HUES6 (cell line): ENCODE data around the gene KIAA1328.

Experiments used
- H3K27ac ChIP-seq: 2 replicates; pipeline ENCODE4 v1.7.0; 2013; ENCODE audit warnings: low read depth, mild to moderate bottlenecking, low read length, inconsistent platforms
- H3K27me3 ChIP-seq: 2 replicates; pipeline ENCODE4 v1.6.1; 2013; ENCODE audit warnings: low read length; ENCODE audit not compliant: control insufficient read depth, insufficient read depth
- H3K36me3 ChIP-seq: 2 replicates; pipeline ENCODE4 v1.6.1; 2013; ENCODE audit warnings: low read length; ENCODE audit not compliant: control insufficient read depth, insufficient read depth
- H3K4me1 ChIP-seq: 2 replicates; pipeline ENCODE4 v1.6.1; 2013; ENCODE audit warnings: low read length; ENCODE audit not compliant: control insufficient read depth, insufficient read depth
- H3K4me3 ChIP-seq: 2 replicates; pipeline ENCODE4 v1.5.1; 2013; ENCODE audit warnings: low read depth, low read length
- H3K9ac ChIP-seq: one replicate; pipeline ENCODE4 v1.6.1; 2013; ENCODE audit warnings: mild to moderate bottlenecking, low read length
- H3K9me3 ChIP-seq: 2 replicates; pipeline ENCODE4 v1.6.1; 2013; ENCODE audit warnings: low read depth, low read length; ENCODE audit not compliant: control insufficient read depth, insufficient read depth

The KIAA1328 gene

GRCh38 chr18:36828630-36829361 is at the start of gene KIAA1328, which contains the start of gene TPGS2:
TSS of gene KIAA1328 (plus strand) at chr18:36829127. CDS start at chr18:36829139, 12 bp downstream.
TSS of gene TPGS2 (minus strand) at chr18:36829002. CDS start at chr18:36828767, 235 bp downstream.
- Histone ChIP-seq H3K4me3 (peak within 1 kb of the TSS; percentile 95), H3K9me3 (no peaks in the 10 kb centered on the region), H3K9ac (peak within 1 kb of the TSS; percentile 90), H3K4me1 (peaks cover 6% of the 10 kb centered on the region; the same call in 1 of the 2 replicates), H3K27me3 (no peaks in the 10 kb centered on the region), H3K27ac (peak within 1 kb of the TSS; percentile 45; the same call in 1 of the 2 replicates), H3K36me3 (peaks cover 6% of the 10 kb centered on the region; the same call in 1 of the 2 replicates)

GRCh38 chr18:36780748-36781147 is 48.2 kb upstream of the KIAA1328 start:
- Histone ChIP-seq H3K9me3 (no peaks in the 10 kb centered on the region), H3K4me1 (no peaks in the 10 kb centered on the region), H3K27ac (no peak overlapping the region), H3K9ac (no peak overlapping the region), H3K4me3 (no peak overlapping the region), H3K36me3 (peaks cover 4% of the 10 kb centered on the region; the same call in 1 of the 2 replicates), H3K27me3 (no peaks in the 10 kb centered on the region)

GRCh38 chr18:36782710-36783109 is 46.2 kb upstream of the KIAA1328 start:
- no peak overlapping the region for H3K9ac ChIP-seq
- no peaks in the 10 kb centered on the region for H3K9me3 ChIP-seq
- H3K4me3 ChIP-seq, result no peak overlapping the region
- H3K4me1 ChIP-seq, result no peaks in the 10 kb centered on the region
- peaks cover 4% of the 10 kb centered on the region; the same call in 1 of the 2 replicates for H3K36me3 ChIP-seq
- no peaks in the 10 kb centered on the region for H3K27me3 ChIP-seq
- no peak overlapping the region for H3K27ac ChIP-seq

GRCh38 chr18:36783792-36784191 is 45.1 kb upstream of the KIAA1328 start:
- H3K36me3 ChIP-seq, result peaks cover 4% of the 10 kb centered on the region; the same call in 1 of the 2 replicates
- H3K4me1 ChIP-seq, result no peaks in the 10 kb centered on the region
- H3K9ac ChIP-seq, result no peak overlapping the region
- no peaks in the 10 kb centered on the region for H3K27me3 ChIP-seq
- no peak overlapping the region for H3K27ac ChIP-seq
- H3K9me3 ChIP-seq, result no peaks in the 10 kb centered on the region
- no peak overlapping the region for H3K4me3 ChIP-seq

- Histone ChIP-seq H3K36me3 (peaks cover 20% of the 10 kb centered on the region), H3K27ac (no peak overlapping the region), H3K27me3 (no peaks in the 10 kb centered on the region), H3K4me3 (no peak overlapping the region), H3K4me1 (no peaks in the 10 kb centered on the region), H3K9me3 (peaks cover 3% of the 10 kb centered on the region; the same call in 1 of the 2 replicates), H3K9ac (no peak overlapping the region)
These were observed 42.2 kb upstream of the KIAA1328 start for GRCh38 chr18:36786686-36787085.

- Histone ChIP-seq H3K4me3 (no peak overlapping the region), H3K9me3 (peaks cover 3% of the 10 kb centered on the region; the same call in 1 of the 2 replicates), H3K4me1 (no peaks in the 10 kb centered on the region), H3K36me3 (peaks cover 66% of the 10 kb centered on the region), H3K27me3 (no peaks in the 10 kb centered on the region), H3K9ac (no peak overlapping the region), H3K27ac (no peak overlapping the region)
These were observed 36.2 kb upstream of the KIAA1328 start for GRCh38 chr18:36792634-36793283.

- Histone ChIP-seq H3K27ac (no peak overlapping the region), H3K4me3 (no peak overlapping the region), H3K9me3 (no peaks in the 10 kb centered on the region), H3K4me1 (no peaks in the 10 kb centered on the region), H3K9ac (no peak overlapping the region), H3K36me3 (peaks cover 93% of the 10 kb centered on the region), H3K27me3 (no peaks in the 10 kb centered on the region)
These were observed 30.0 kb upstream of the KIAA1328 start for GRCh38 chr18:36798738-36799473.

- H3K27me3 ChIP-seq, result no peaks in the 10 kb centered on the region
- H3K9ac ChIP-seq, result no peak overlapping the region
- no peaks in the 10 kb centered on the region for H3K4me1 ChIP-seq
- no peak overlapping the region for H3K4me3 ChIP-seq
- no peak overlapping the region for H3K27ac ChIP-seq
- H3K9me3 ChIP-seq, result no peaks in the 10 kb centered on the region
- H3K36me3 ChIP-seq, result peaks cover 72% of the 10 kb centered on the region
These were observed 23.8 kb upstream of the KIAA1328 start for GRCh38 chr18:36805105-36805504.

- no peak overlapping the region for H3K27ac ChIP-seq
- peaks cover 62% of the 10 kb centered on the region for H3K36me3 ChIP-seq
- no peaks in the 10 kb centered on the region for H3K9me3 ChIP-seq
- H3K4me1 ChIP-seq, result no peaks in the 10 kb centered on the region
- no peak overlapping the region for H3K9ac ChIP-seq
- no peak overlapping the region for H3K4me3 ChIP-seq
- no peaks in the 10 kb centered on the region for H3K27me3 ChIP-seq
These were observed 20.2 kb upstream of the KIAA1328 start for GRCh38 chr18:36808681-36809080.

GRCh38 chr18:36809590-36810381 is 19.1 kb upstream of the KIAA1328 start:
- Histone ChIP-seq H3K36me3 (peaks cover 60% of the 10 kb centered on the region), H3K9me3 (no peaks in the 10 kb centered on the region), H3K4me1 (no peaks in the 10 kb centered on the region), H3K4me3 (no peak overlapping the region), H3K27me3 (no peaks in the 10 kb centered on the region), H3K27ac (no peak overlapping the region), H3K9ac (no peak overlapping the region)
